MG63 (cell line): ENCODE data around the gene GALNS. TPM values are rescaled to one million over a fixed set of nuclear protein-coding genes. Genes with fewer than 3 reads are reported as not detected.

Experiments
- DNase-seq: peaks from one replicate; pipeline ENCODE4 v3.0.0-alpha.2; 2020
- H3K27me3 ChIP-seq: fragments of 250-450 bp; sonication (Bioruptor Pico); 2 replicates; pipeline ENCODE4 v1.5.1; 2020; ENCODE audit warnings: mild to moderate bottlenecking, moderate library complexity
- H3K36me3 ChIP-seq: fragments of 250-450 bp; sonication (Bioruptor Pico); 2 replicates; pipeline ENCODE4 v1.5.1; 2020; ENCODE audit warnings: mild to moderate bottlenecking, moderate library complexity
- H3K4me3 ChIP-seq: fragments of 250-450 bp; sonication (Bioruptor Pico); 2 replicates; pipeline ENCODE4 v1.5.1; 2020; ENCODE audit warnings: mild to moderate bottlenecking, moderate library complexity
- H3K9me3 ChIP-seq: fragments of 250-450 bp; sonication (Bioruptor Pico); 2 replicates; pipeline ENCODE4 v1.5.1; 2020; ENCODE audit warnings: mild to moderate bottlenecking, moderate library complexity
- total RNA-seq: library from RNA; depleted of rRNA; stranded (reverse); fragments of >200 nt; shearing (Covaris generic); gene quantifications from 2 replicates; pipeline ENCODE4 v1.2.3, GENCODE V29; 2014; ENCODE audit warnings: low replicate concordance

Gene GALNS
- total RNA-seq, 1 experiment from 2014 or later, result 11.3 TPM

GRCh38 chr16:88854306-88855111 lies 2.2 kb downstream of the GALNS start:
- no peaks in the 10 kb centered on the region for H3K36me3 ChIP-seq
- no peak for DNase-seq
- H3K9me3 ChIP-seq, result no peaks in the 10 kb centered on the region
- no peaks in the 10 kb centered on the region for H3K27me3 ChIP-seq
- no peak overlapping the region for H3K4me3 ChIP-seq

DNA sequence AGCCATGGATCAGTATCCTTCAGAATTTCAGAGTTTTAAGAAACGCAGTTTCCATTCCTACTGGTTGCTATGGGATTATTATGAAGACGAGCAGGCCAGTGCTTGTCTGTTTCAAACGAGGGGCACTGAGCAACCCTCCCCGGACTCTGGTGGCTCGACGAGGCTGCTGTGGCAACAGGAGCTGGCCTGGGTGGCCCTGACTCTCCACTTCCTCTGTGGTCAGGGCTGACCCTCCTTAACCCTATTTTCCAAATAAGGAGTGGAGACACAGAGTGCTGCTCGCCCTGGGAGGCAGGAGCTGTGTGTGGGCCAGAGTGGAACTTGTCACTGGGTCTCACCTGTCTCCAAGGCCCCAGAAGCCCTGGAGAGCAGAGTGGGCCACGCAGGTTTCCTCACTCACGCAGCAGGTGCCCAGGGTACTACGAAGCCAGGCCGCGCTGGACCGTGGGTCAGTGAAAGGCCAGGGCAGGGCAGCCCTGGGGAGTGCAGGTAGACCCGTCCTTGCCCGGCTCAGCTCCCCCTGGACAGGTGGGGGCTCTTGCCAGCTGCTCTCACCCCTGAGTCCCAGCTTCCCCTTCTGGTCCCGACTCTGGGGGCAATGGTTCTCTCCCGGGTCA lies 3.3 kb downstream of the GALNS start:
- Histone ChIP-seq H3K4me3 (no peak overlapping the region), H3K27me3 (no peaks in the 10 kb centered on the region), H3K9me3 (no peaks in the 10 kb centered on the region), H3K36me3 (no peaks in the 10 kb centered on the region)
- no peak for DNase-seq

GRCh38 chr16:88851616-88852015 lies 5.1 kb downstream of the GALNS start:
- DNase-seq, result no peak
- H3K27me3 ChIP-seq, result no peaks in the 10 kb centered on the region
- no peak overlapping the region for H3K4me3 ChIP-seq
- no peaks in the 10 kb centered on the region for H3K9me3 ChIP-seq
- H3K36me3 ChIP-seq, result no peaks in the 10 kb centered on the region

DNA sequence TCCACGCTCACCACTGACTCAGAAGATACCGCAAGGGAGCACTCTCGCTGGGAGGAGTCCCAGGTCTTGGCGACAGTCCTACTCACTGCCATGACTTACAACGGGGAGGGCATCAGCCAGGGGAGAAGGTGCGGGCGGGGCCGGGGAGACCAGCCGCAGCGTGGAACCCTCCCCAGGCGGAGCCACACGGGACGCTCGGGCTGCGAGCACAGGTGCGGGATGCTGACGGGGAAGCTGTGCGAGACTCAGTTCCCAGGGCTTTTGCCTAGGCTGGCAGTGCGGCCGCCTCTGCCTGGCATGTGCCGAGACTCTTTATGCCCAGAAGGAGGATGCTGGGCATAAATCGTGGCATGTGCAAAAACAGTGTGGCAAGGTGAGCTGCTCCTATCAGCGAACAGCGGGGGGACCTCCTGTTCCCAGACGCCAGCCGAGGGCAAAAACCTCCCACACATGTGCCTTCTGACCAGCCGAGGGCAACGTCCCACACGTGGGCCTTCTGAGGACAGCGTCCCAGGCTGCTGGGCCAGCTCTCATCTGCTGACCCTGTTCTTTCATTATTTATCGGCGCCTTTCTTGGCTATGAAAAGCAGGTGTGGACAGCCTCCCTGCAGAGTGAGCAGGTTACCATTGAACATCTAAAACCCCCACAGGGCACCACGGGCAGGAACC lies 6.1 kb downstream of the GALNS start:
- no peaks in the 10 kb centered on the region for H3K27me3 ChIP-seq
- no peak overlapping the region for H3K4me3 ChIP-seq
- H3K36me3 ChIP-seq, result no peaks in the 10 kb centered on the region
- no peak for DNase-seq
- no peaks in the 10 kb centered on the region for H3K9me3 ChIP-seq

DNA sequence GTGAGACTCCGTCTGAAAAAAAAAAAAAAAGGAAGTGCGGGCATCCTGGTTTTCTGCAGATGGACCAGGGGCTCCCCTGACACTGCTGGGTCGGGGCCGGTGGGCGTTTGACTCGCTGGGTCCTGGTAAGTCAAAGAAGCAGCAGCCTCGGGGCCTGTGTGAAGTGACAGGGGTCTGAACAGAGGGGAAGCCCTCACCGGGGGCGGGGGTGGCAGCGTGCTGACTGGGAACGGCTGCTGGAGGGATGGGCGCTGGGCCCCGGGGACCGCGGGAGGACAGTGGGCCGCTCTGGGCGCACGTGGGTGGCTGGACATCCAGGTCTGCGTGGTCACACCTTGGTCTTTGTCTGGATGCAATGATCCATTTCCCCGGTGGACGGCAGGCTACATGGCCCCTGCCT lies 8.2 kb downstream of the GALNS start:
- Histone ChIP-seq H3K36me3 (no peaks in the 10 kb centered on the region), H3K9me3 (no peaks in the 10 kb centered on the region), H3K4me3 (no peak overlapping the region), H3K27me3 (no peaks in the 10 kb centered on the region)
- DNase-seq, result no peak

GRCh38 chr16:88847654-88848053 lies 9.1 kb downstream of the GALNS start:
- Histone ChIP-seq H3K4me3 (no peak overlapping the region), H3K36me3 (no peaks in the 10 kb centered on the region), H3K27me3 (no peaks in the 10 kb centered on the region), H3K9me3 (no peaks in the 10 kb centered on the region)
- no peak for DNase-seq

DNA sequence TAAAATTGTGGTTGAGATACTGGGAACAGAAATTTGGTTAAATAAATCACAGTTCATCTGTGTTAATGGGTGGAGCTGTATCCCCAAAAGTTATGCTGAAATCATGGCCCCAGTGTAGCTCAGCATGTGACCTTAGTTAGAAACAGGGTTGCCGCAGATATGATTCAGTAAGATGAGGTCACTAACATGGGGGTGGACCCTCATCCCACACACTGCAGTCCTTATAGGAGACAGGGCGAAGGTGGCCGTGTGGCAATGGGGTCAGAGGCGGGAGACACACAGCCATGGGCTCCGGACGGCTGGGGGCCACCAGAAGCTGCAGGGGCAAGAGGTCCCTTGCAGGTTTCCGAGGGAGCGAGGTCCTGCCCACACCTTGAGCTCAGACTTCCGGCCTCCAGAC lies 10.7 kb downstream of the GALNS start:
- Histone ChIP-seq H3K9me3 (no peaks in the 10 kb centered on the region), H3K4me3 (no peak overlapping the region), H3K27me3 (no peaks in the 10 kb centered on the region), H3K36me3 (no peaks in the 10 kb centered on the region)
- no peak for DNase-seq

GRCh38 chr16:88844419-88845036 lies 12.2 kb downstream of the GALNS start:
- Histone ChIP-seq H3K36me3 (no peaks in the 10 kb centered on the region), H3K27me3 (no peaks in the 10 kb centered on the region), H3K4me3 (no peak overlapping the region), H3K9me3 (no peaks in the 10 kb centered on the region)
- DNase-seq, result no peak

- no peaks in the 10 kb centered on the region for H3K36me3 ChIP-seq
- H3K4me3 ChIP-seq, result no peak overlapping the region
- no peak for DNase-seq
- H3K27me3 ChIP-seq, result no peaks in the 10 kb centered on the region
- no peaks in the 10 kb centered on the region for H3K9me3 ChIP-seq
Measured at GRCh38 chr16:88843256-88843655, 13.5 kb downstream of the GALNS start.

- Histone ChIP-seq H3K4me3 (no peak overlapping the region), H3K27me3 (no peaks in the 10 kb centered on the region), H3K9me3 (no peaks in the 10 kb centered on the region), H3K36me3 (no peaks in the 10 kb centered on the region)
- no peak for DNase-seq
Measured at GRCh38 chr16:88842806-88843205, 13.9 kb downstream of the GALNS start.

DNA sequence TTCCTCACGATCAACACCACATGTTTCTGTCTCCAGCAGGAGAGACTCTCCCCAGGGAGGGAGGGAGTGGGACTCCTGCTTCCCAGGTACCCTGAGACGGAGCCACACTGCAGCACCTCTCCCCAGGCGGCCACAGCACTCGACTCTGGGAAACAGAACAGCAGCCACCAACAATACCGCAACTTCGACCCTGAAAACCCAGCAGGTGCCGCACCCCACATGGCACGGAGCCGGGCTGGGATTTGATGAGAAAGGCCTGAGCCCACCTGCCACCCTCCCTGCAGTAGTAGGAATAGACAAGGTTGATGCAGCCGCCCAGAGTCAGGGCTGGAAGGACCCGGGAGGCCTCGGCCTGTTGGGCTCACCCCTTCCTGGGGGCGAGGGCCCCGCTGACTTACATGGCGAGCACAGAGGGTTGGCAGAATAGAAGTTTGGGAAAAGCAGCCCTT lies 14.4 kb downstream of the GALNS start:
- Histone ChIP-seq H3K27me3 (no peaks in the 10 kb centered on the region), H3K4me3 (no peak overlapping the region), H3K36me3 (no peaks in the 10 kb centered on the region), H3K9me3 (no peaks in the 10 kb centered on the region)
- DNase-seq, result no peak

GRCh38 chr16:88841521-88842307 lies 15.0 kb downstream of the GALNS start:
- no peaks in the 10 kb centered on the region for H3K36me3 ChIP-seq
- H3K9me3 ChIP-seq, result no peaks in the 10 kb centered on the region
- H3K4me3 ChIP-seq, result no peak overlapping the region
- H3K27me3 ChIP-seq, result no peaks in the 10 kb centered on the region
- DNase-seq, result no peak

- no peaks in the 10 kb centered on the region for H3K27me3 ChIP-seq
- no peaks in the 10 kb centered on the region for H3K9me3 ChIP-seq
- no peaks in the 10 kb centered on the region for H3K36me3 ChIP-seq
- DNase-seq, result no peak
- no peak overlapping the region for H3K4me3 ChIP-seq
Measured at GRCh38 chr16:88840600-88841215, 16.0 kb downstream of the GALNS start.

GRCh38 chr16:88839745-88840599 lies 16.8 kb downstream of the GALNS start:
- H3K36me3 ChIP-seq, result no peaks in the 10 kb centered on the region
- no peak for DNase-seq
- H3K27me3 ChIP-seq, result no peaks in the 10 kb centered on the region
- no peak overlapping the region for H3K4me3 ChIP-seq
- H3K9me3 ChIP-seq, result no peaks in the 10 kb centered on the region

GRCh38 chr16:88839026-88839529 lies 17.7 kb downstream of the GALNS start:
- Histone ChIP-seq H3K4me3 (no peak overlapping the region), H3K9me3 (no peaks in the 10 kb centered on the region), H3K36me3 (no peaks in the 10 kb centered on the region), H3K27me3 (no peaks in the 10 kb centered on the region)
- DNase-seq, result no peak
